Loucy (cell line): ENCODE data around the gene MPIG6B.

Source experiments
- H2AFZ ChIP-seq: fragments of 200-600 bp; sonication (generic); 2 replicates; pipeline ENCODE4 v1.6.0; 2016; ENCODE audit warnings: antibody characterized with exemption, mild to moderate bottlenecking, low read length, moderate library complexity
- H3F3A ChIP-seq: fragments of 200-600 bp; 2 replicates; pipeline ENCODE4 v1.6.0; 2016; ENCODE audit warnings: antibody characterized with exemption, low read depth, mild to moderate bottlenecking
- H3K27me3 ChIP-seq: fragments of 200-600 bp; sonication (generic); 2 replicates; pipeline ENCODE4 v1.6.1; 2014; ENCODE audit warnings: low read length, mild to moderate bottlenecking; ENCODE audit not compliant: insufficient read depth, poor library complexity, severe bottlenecking
- H3K36me3 ChIP-seq: fragments of 200-600 bp; sonication (generic); 2 replicates; pipeline ENCODE4 v1.6.1; 2016; ENCODE audit warnings: low read length; ENCODE audit not compliant: insufficient read depth
- H3K4me1 ChIP-seq: fragments of 200-600 bp; sonication (generic); 2 replicates; pipeline ENCODE4 v1.5.1; 2014; ENCODE audit warnings: low read length, mild to moderate bottlenecking; ENCODE audit not compliant: insufficient read depth, poor library complexity, severe bottlenecking
- H3K4me2 ChIP-seq: fragments of 200-600 bp; sonication (generic); 2 replicates; pipeline ENCODE4 v1.6.0; 2014; ENCODE audit warnings: antibody characterized with exemption, low read length, low read depth, mild to moderate bottlenecking; ENCODE audit not compliant: poor library complexity, severe bottlenecking
- H3K4me3 ChIP-seq: fragments of 200-600 bp; sonication (generic); 2 replicates; pipeline ENCODE4 v1.5.1; 2014; ENCODE audit warnings: low read length, mild to moderate bottlenecking, mixed read lengths; ENCODE audit not compliant: poor library complexity, severe bottlenecking
- H3K79me2 ChIP-seq: fragments of 200-600 bp; sonication (generic); 2 replicates; pipeline ENCODE4 v1.6.1; 2014; ENCODE audit warnings: low read length; ENCODE audit not compliant: insufficient read depth
- H3K9ac ChIP-seq: fragments of 200-600 bp; sonication (generic); 2 replicates; pipeline ENCODE4 v1.6.0; 2014; ENCODE audit warnings: mild to moderate bottlenecking, low read depth, low read length, moderate library complexity; ENCODE audit not compliant: poor library complexity, severe bottlenecking
- H3K9me2 ChIP-seq: fragments of 200-600 bp; sonication (generic); replicated peaks from 2 replicates; pipeline ENCODE4 v1.6.1; 2016; ENCODE audit warnings: low read depth, low read length, mixed read lengths
- H3K9me3 ChIP-seq: fragments of 200-600 bp; sonication (generic); 2 replicates; pipeline ENCODE4 v1.6.1; 2014; ENCODE audit warnings: mild to moderate bottlenecking, antibody characterized with exemption, low read length, low read depth; ENCODE audit not compliant: insufficient read depth
- H4K20me1 ChIP-seq: fragments of 200-600 bp; sonication (generic); 2 replicates; pipeline ENCODE4 v1.6.0; 2014; ENCODE audit warnings: antibody characterized with exemption, low read length, mild to moderate bottlenecking; ENCODE audit not compliant: insufficient read depth, poor library complexity, severe bottlenecking
- CTCF ChIP-seq: fragments of 200-600 bp; sonication (generic); conservative IDR thresholded peaks from 2 replicates; pipeline ENCODE4 v1.5.1; 2014; ENCODE audit warnings: mild to moderate bottlenecking, antibody characterized with exemption, low read length
- EZH2phosphoT487 ChIP-seq: fragments of 200-600 bp; IDR thresholded peaks from 2 replicates; pipeline ENCODE4 v1.6.1; 2018; ENCODE audit warnings: antibody characterized with exemption, mild to moderate bottlenecking, moderate library complexity, borderline replicate concordance

The MPIG6B gene

DNA sequence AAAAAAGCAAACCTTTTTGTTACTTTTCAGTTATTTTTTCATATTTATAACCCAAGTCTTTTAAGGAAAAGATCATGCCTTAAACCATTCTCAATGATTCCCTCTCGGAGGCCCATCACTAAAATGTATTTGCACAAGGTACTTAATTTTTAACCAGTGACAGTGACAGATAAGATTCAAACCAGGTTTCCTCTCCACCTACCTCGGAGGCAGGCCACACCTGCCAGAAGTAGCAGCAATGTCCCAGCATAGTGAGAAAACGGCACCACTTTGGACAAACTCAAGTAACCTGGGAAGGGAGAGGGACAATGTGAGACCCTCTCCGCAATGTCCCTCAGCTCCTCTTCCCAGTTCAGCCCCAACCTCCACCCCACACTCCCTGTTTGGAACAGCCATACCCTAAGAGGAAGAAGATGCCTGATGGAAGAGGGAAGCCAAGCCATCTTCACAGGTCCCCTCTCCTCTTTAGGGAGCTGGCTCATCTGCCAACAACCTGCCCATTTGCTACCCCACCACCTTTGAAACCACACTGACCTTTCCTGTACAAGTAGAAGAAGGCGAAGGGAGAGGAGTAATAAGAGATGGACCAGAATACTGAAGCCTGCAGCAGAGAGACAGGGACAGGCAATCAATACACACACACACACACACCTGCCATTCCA is 22.3 kb upstream of the MPIG6B start:
- Histone ChIP-seq H3K9ac (peak overlapping the region; percentile 88), H3K4me1 (peaks cover 24% of the 10 kb centered on the region), H3K9me2 (no peaks in the 10 kb centered on the region), H3K36me3 (peaks cover 5% of the 10 kb centered on the region; the same call in 1 of the 2 replicates), H3K4me3 (peak overlapping the region; percentile 88), H3K4me2 (peak overlapping the region; percentile 88), H3K9me3 (no peaks in the 10 kb centered on the region), H2AFZ (no peak overlapping the region), H3K27me3 (no peaks in the 10 kb centered on the region), H3F3A (no peaks in the 10 kb centered on the region), H4K20me1 (peaks cover 15% of the 10 kb centered on the region), H3K79me2 (peaks cover 46% of the 10 kb centered on the region)
- no peak for TF ChIP-seq CTCF

DNA sequence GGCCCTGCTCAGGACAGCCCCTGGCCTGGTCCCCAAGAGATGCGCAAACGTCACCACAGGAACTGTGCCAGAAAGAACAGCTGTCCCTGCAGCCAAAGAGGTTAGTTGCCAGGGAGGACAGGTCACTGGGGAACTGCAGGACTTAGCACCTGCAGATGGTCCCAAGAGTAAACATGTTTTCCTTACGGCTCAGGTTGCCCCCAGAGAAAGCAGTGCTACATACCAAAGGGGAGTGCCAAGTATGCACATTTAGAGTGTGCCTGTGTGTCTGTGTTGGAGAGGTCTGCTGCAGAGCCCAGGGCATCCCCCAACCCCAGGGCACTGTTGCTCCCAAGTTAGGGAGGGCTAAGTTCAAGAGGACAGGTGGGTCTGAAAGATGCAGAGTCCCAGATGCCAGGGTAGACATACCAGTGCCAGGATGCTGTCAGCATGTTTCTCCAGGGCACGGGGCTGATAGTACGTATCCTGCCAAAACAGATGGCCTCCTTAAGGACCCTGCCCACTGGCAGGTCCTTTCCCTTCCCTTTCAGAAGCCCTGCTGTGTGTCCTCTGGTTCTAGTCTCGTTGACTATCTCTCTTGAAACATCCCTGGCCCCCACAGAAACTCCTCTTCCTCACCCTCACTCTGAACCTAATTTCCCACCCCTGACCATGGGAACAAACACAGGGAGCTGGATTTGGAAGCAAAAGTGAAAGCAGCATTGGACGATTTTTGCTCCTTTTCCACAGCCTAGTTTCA is 21.3 kb upstream of the MPIG6B start:
- TF ChIP-seq CTCF (no peak), EZH2phosphoT487 (no peak)

DNA sequence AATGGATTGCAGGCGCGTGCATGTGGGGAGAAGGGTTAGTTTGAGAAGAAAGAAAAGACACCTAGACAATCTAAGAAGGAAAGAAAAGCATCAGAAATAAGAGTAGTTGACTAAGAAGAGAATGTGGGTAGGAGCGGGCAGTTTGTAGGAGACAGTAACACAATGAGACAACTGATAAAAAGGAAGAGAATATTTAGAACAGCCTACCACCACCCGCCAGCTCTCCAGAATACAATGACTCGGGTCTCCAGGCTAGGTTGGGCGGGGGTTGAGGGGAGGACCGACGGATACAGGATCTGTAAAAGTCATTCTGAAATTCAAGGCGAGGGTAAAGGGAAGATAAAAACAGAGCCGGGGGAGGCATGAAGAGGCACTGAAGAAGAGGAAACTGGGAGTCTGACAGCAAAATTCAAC is 20.8 kb upstream of the MPIG6B start:
- no peaks in the 10 kb centered on the region for H3F3A ChIP-seq
- no peaks in the 10 kb centered on the region for H3K9me3 ChIP-seq
- peaks cover 24% of the 10 kb centered on the region for H3K4me1 ChIP-seq
- H4K20me1 ChIP-seq: peaks cover 15% of the 10 kb centered on the region
- H3K4me2 ChIP-seq: peak overlapping the region; percentile 88
- peak overlapping the region; percentile 77 for H2AFZ ChIP-seq
- peak overlapping the region; percentile 88 for H3K9ac ChIP-seq
- no peaks in the 10 kb centered on the region for H3K36me3 ChIP-seq
- peaks cover 46% of the 10 kb centered on the region for H3K79me2 ChIP-seq
- peak overlapping the region; percentile 88 for H3K4me3 ChIP-seq
- H3K9me2 ChIP-seq: no peaks in the 10 kb centered on the region
- TF ChIP-seq EZH2phosphoT487 (no peak), CTCF (no peak)
- H3K27me3 ChIP-seq: no peaks in the 10 kb centered on the region

More for the DNA sequence above, 21.3 kb upstream of the MPIG6B start:
- peaks cover 15% of the 10 kb centered on the region for H4K20me1 ChIP-seq
- no peaks in the 10 kb centered on the region for H3K9me2 ChIP-seq
- peaks cover 24% of the 10 kb centered on the region for H3K4me1 ChIP-seq
- peak overlapping the region; percentile 88 for H3K9ac ChIP-seq
- no peaks in the 10 kb centered on the region for H3F3A ChIP-seq
- no peaks in the 10 kb centered on the region for H3K9me3 ChIP-seq
- no peak overlapping the region for H2AFZ ChIP-seq
- H3K27me3 ChIP-seq: no peaks in the 10 kb centered on the region
- H3K4me2 ChIP-seq: peak overlapping the region; percentile 88
- peak overlapping the region; percentile 88 for H3K4me3 ChIP-seq
- H3K79me2 ChIP-seq: peaks cover 46% of the 10 kb centered on the region
- H3K36me3 ChIP-seq: peaks cover 1% of the 10 kb centered on the region; the same call in 1 of the 2 replicates
